Measurements from ENCODE around the gene PDIK1L.

DNA sequence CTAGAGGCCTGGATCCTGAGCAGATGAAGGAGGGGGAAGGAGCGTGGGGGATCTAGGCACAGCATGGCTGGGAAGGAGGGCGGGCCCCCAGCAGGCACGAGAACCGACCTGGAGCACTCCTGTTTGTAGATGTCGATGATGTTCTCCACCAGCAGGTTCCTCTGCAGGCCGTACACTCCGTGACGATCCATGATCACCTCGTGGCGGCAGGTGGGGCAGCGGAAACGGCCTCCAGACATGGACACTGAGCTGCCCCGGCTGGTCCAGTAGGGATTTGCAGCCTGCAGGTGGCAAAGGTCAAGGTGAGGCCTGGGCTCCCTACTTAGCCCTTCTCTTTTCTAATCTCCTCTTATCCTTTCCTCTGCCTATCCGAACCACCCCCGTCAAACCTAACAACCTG is 45.5 kb upstream of the PDIK1L start:
- TF ChIP-seq POLR2A (IDR thresholded peaks at IDR 0.05; ENCODE audit: low read depth) (no peak), POLR2AphosphoS5 (IDR thresholded peaks at IDR 0.05) (no peak)
- TF ChIP-seq, protein P1, sequence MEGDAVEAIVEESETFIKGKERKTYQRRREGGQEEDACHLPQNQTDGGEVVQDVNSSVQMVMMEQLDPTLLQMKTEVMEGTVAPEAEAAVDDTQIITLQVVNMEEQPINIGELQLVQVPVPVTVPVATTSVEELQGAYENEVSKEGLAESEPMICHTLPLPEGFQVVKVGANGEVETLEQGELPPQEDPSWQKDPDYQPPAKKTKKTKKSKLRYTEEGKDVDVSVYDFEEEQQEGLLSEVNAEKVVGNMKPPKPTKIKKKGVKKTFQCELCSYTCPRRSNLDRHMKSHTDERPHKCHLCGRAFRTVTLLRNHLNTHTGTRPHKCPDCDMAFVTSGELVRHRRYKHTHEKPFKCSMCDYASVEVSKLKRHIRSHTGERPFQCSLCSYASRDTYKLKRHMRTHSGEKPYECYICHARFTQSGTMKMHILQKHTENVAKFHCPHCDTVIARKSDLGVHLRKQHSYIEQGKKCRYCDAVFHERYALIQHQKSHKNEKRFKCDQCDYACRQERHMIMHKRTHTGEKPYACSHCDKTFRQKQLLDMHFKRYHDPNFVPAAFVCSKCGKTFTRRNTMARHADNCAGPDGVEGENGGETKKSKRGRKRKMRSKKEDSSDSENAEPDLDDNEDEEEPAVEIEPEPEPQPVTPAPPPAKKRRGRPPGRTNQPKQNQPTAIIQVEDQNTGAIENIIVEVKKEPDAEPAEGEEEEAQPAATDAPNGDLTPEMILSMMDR (IDR thresholded peaks at IDR 0.05), result no peak
